Urothelium cell line (cell line): ENCODE results near the gene GAGE10.

ENCODE experiments used
- DNase-seq: peaks from one replicate; pipeline ENCODE4 v3.0.0; 2011; ENCODE audit warnings: low spot score, mixed read lengths
- FAIRE-seq: peaks from 2 replicates; lab custom pipeline; 2011; peaks lifted over from hg19 to GRCh38; lab: Jason Lieb, UNC

The GAGE10 gene

GRCh38 chrX:49303346-49303745 is at the start of gene GAGE10:
TSS of gene GAGE10 (plus strand) at chrX:49303646. CDS start at chrX:49304860, 1,214 bp downstream.
- DNase-seq: no peak
- no peak for FAIRE-seq

DNA sequence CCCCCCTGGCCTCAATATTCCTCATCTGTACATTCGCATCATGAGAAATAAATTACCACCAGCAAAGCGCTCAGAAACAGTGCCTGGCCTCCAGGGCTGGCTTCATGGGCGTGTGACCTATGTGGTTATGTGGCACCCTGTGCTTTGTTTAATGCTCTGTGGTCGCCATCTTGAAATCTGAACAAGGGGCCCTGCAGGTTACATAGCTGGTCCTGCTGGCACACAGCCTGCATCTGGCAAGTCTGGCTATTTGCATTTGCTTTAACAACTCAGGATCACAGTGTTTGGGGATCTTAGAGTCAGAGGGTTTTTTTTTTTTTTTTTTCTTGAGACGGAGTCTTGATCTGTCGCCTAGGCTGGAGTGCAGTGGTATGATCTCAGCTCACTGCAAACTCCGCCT is 48.8 kb upstream of the GAGE10 start:
- no peak for FAIRE-seq
- no peak for DNase-seq

GRCh38 chrX:49256268-49256995 is 47.0 kb upstream of the GAGE10 start:
- FAIRE-seq (no peak), DNase-seq (no peak)

GRCh38 chrX:49257074-49257790 is 46.2 kb upstream of the GAGE10 start:
- FAIRE-seq (no peak), DNase-seq (no peak)

DNA sequence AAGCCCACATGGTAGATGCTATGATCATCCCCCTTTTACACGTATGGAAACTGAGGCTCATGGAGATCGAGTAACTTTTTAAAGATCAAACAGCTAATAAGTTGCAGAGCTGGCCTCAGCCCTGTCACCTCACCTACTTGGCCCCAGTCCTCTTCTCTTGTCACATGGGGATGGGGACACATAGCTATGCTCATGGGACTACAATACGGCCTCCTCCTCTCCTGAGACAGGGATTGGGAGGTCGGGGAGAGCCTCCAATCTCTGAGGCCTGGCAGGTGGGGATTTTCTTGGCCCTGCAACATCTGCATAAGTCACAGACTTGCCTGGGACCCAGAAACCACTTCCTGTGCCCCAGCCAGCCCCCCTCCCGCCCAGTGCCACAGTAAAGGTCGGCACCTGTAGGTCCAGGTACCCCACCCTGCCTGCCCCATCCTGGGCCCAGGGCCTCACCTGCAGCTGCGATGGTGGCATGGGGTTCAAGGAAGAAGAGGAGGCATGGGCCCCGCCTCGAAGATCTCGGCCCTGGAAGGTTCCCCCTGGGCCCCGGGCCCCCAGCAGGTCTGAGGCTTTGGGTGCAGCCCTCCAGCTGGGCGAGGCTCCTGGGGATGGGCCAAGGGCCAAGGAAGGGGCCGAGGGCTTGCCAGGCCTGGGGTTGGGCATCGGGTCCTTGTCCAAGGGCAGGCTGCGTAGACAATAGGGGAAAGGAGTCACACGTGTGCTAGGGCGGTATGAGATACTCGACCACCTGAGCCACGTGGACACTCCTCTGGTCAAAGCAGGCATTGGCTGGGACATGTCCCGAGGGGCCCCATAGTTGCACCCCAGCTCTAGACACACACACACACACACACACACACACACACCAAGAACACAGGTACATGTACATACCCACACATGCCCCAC is 45.3 kb upstream of the GAGE10 start:
- DNase-seq (no peak), FAIRE-seq (no peak)

DNA sequence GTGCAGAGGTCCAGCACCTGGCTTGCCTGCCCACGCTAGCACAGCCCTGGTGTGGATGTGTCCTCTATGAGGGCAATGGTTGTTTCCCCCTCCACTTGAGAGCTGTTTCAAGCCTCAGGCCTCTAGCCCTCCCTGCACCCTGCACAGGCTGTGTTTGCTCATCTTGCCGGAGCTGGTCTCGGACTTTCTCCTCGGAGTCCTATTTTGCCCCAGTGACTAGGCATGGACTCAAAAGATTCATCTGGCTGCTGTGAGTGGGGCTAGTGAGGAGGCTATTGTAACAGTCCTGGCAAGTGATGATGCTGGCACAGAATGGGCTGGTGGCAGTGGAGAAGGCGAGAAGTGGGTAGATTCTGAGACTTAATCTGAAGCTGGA is 44.7 kb upstream of the GAGE10 start:
- DNase-seq (no peak), FAIRE-seq (no peak)

GRCh38 chrX:49260221-49260985 is 43.0 kb upstream of the GAGE10 start:
- FAIRE-seq (no peak), DNase-seq (no peak)

- FAIRE-seq (no peak), DNase-seq (no peak)
These were observed 40.8 kb upstream of the GAGE10 start for GRCh38 chrX:49262603-49263002.

DNA sequence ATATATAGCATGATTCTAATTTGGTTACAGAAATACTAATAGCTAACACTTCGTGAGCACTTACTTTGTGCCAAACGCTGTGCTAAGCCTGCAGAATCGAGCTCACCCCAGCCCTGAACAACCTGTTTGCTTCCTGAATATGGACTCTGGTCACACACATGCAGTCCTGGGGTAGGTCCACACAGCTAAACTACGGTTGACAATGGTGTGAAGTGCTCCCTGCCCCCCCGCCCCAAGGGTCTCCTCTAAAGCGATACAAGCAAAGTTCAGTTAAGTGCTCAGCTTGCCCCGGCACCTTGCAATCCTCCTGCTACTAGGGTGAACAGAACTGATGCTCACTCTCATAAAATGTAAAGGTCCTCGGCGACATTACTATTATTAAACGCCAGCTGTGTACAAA is 39.8 kb upstream of the GAGE10 start:
- DNase-seq: no peak
- no peak for FAIRE-seq

GRCh38 chrX:49264460-49264859 is 39.0 kb upstream of the GAGE10 start, which contains the start of gene FOXP3:
TSS of gene FOXP3 (minus strand) at chrX:49264710. CDS start at chrX:49258505, 6,205 bp downstream.
- DNase-seq (no peak), FAIRE-seq (no peak)

- FAIRE-seq: no peak
- no peak for DNase-seq
These were observed 36.7 kb upstream of the GAGE10 start for GRCh38 chrX:49266523-49267445.

GRCh38 chrX:49268702-49269009 is 34.8 kb upstream of the GAGE10 start:
- no peak for DNase-seq
- FAIRE-seq: no peak

GRCh38 chrX:49269010-49269766 is 34.3 kb upstream of the GAGE10 start:
- peak; percentile 85 for FAIRE-seq

DNA sequence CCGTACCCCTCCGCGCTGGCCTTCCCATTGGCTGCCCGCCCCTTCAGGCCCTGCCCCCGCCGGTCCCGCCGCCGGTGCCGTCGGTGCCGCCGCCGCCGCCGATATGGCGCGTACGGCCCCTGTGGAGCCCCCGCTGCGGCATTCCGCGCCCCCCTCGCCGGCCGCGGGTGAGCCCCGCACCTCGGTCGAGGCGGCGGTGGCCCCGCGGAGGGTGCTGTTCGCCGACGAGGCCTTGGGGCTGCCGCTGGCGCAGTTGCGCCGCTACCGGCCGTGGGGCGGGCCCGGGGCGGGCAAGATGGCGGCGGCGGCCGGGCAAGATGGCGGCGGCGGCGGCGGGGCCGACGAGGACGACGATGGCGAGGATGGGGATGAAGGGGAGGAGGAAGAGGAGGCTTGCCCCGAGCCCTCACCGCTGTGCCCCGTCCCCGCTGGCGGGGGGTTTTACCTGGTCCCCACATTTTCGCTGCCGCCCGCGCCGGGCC is 33.6 kb upstream of the GAGE10 start, which contains the start of gene PPP1R3F:
Gene PPP1R3F, plus strand, starts transcription at position 27 of the 482 bp plus-strand sequence. Its CDS starts 77 bp downstream, at position 104.
- no peak for FAIRE-seq

More at GRCh38 chrX:49269010-49269766, 34.3 kb upstream of the GAGE10 start:
- DNase-seq: peak; percentile 96

DNA sequence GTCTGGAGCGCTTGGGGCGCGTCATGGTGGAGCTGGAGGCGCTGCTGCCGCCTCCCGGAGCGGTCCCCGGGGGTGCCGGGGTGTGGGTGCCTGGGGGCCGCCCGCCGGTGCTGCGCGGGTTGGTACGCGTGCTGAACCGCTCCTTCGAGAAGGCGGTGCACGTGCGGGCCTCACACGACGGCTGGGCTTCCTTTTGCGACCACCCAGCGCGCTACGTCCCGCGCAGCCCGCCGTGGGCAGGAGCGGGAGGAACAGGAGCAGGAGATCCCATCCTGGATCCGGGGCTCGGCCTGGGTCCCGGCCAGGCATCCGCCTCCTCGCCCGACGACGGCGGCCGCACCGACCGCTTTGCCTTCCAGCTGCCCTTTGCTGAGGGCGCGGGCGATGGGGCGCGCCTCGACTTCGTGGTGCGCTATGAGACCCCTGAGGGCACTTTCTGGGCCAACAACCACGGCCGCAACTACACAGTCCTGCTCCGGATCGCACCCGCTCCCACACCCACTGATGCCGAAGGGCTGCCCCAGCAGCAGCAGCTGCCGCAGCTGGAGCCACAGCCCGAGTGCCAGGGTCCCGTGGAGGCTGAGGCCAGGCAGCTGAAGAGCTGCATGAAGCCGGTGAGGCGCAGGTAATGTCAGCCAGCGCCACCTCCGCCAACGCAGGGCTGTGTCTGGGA is 33.1 kb upstream of the GAGE10 start:
- DNase-seq (no peak), FAIRE-seq (no peak)

More for the DNA sequence above, 33.6 kb upstream of the GAGE10 start, which contains the start of gene PPP1R3F:
- DNase-seq: no peak

DNA sequence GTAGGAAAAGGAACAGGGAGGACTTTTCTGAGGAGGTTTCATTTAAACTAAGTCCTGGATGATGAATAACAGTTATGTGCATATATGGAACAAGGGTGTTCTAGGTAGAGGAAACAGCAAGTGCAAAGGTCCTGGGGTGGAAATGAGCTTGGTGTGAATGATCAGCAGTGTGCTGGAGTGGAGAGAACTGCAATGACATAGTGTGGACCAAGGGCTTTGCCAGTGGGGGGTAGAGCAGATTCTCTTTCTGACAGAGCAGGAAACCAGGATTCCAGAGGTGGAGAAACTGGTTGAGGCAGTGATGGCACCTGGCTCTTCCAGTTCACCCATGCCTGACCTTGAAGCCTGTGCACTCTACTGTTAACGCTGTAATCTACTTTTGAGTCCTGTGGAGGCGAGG is 32.1 kb upstream of the GAGE10 start:
- DNase-seq (no peak), FAIRE-seq (no peak)

GRCh38 chrX:49272421-49272820 is 31.0 kb upstream of the GAGE10 start:
- no peak for FAIRE-seq
- no peak for DNase-seq

DNA sequence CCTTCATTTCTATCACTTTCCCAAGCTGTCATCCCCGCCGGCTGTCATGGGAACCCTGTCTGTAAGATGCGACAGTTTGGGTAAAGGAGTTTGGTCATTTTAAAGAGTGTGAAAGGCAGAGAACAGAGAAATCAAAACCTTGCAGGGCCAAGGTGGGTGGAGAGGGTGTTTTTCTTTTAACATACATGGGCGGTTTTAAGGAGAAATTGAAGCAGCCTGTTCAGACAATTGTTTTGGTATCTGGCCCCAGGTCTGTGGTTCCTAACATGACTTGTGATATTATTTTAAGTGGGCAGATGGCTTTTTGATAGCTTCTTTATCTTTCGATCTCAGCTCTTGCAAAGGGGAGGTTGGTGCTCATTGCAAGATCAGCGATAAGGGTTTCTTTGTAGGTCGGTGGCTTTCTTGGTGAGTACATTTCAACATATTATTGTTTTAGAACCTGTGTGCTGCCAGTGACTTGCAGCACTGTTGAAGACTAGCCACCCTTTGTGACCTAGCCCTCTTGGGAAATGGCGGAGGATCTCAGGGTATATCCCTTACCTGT is 30.2 kb upstream of the GAGE10 start:
- DNase-seq (no peak), FAIRE-seq (no peak)
